H9 (cell line): Measurements from ENCODE around the gene SH3TC2. TPM values are rescaled to one million over a fixed set of nuclear protein-coding genes. Genes with fewer than 3 reads are reported as not detected.

Source experiments
- DNase-seq: peaks from one replicate; pipeline ENCODE4 v3.0.0-alpha.2; 2017
- H2AFZ ChIP-seq: one replicate; pipeline ENCODE4 v1.6.1; 2013; ENCODE audit warnings: mild to moderate bottlenecking, low read length, control low read depth, moderate library complexity
- H2AK5ac ChIP-seq: 2 replicates; pipeline ENCODE4 v1.6.1; 2013; ENCODE audit warnings: low read length, control low read depth, mixed read lengths; ENCODE audit not compliant: insufficient read length
- H2BK120ac ChIP-seq: one replicate; pipeline ENCODE4 v1.6.1; 2013; ENCODE audit warnings: low read depth, mild to moderate bottlenecking, low read length, control low read depth, inconsistent platforms; ENCODE audit not compliant: poor library complexity, severe bottlenecking
- H2BK12ac ChIP-seq: 2 replicates; pipeline ENCODE4 v1.6.1; 2013; ENCODE audit warnings: low read length, control low read depth, mixed read lengths, low read depth; ENCODE audit not compliant: insufficient read length
- H2BK15ac ChIP-seq: 2 replicates; pipeline ENCODE4 v1.6.1; 2013; ENCODE audit warnings: low read depth, low read length, control low read depth
- H2BK20ac ChIP-seq: one replicate; pipeline ENCODE4 v1.6.1; 2013; ENCODE audit warnings: low read depth, mild to moderate bottlenecking, low read length, control low read depth, inconsistent platforms; ENCODE audit not compliant: poor library complexity, severe bottlenecking
- H2BK5ac ChIP-seq: 2 replicates; pipeline ENCODE4 v1.6.1; 2013; ENCODE audit warnings: low read length, control low read depth, mixed read lengths; ENCODE audit not compliant: insufficient read length
- H3K14ac ChIP-seq: 2 replicates; pipeline ENCODE4 v1.6.1; 2013; ENCODE audit warnings: low read length, control low read depth; ENCODE audit not compliant: insufficient read depth
- H3K18ac ChIP-seq: 2 replicates; pipeline ENCODE4 v1.6.1; 2013; ENCODE audit warnings: low read depth, mild to moderate bottlenecking, mixed read lengths, low read length, control low read depth; ENCODE audit not compliant: insufficient read length
- H3K23ac ChIP-seq: 2 replicates; pipeline ENCODE4 v1.6.1; 2013; ENCODE audit warnings: low read length, control low read depth, mixed read lengths, low read depth; ENCODE audit not compliant: insufficient read length
- H3K23me2 ChIP-seq: 2 replicates; pipeline ENCODE4 v1.6.1; 2013; ENCODE audit warnings: low read depth, mild to moderate bottlenecking, mixed read lengths, low read length, control low read depth; ENCODE audit not compliant: insufficient read length, poor library complexity, severe bottlenecking
- H3K27ac ChIP-seq: 2 replicates; pipeline ENCODE4 v1.5.1; 2013; ENCODE audit warnings: low read length, control low read depth, mixed read lengths, low read depth; ENCODE audit not compliant: insufficient read length
- H3K27me3 ChIP-seq: 2 replicates; pipeline ENCODE4 v1.6.1; 2013; ENCODE audit warnings: low read length, control low read depth, inconsistent platforms; ENCODE audit not compliant: insufficient read depth
- H3K4ac ChIP-seq: 2 replicates; pipeline ENCODE4 v1.6.1; 2013; ENCODE audit warnings: low read depth, mild to moderate bottlenecking, control low read depth, inconsistent platforms, low read length, moderate library complexity
- H3K4me1 ChIP-seq: 2 replicates; pipeline ENCODE4 v1.6.1; 2013; ENCODE audit warnings: low read length, control low read depth, inconsistent platforms; ENCODE audit not compliant: insufficient read depth
- H3K4me2 ChIP-seq: 2 replicates; pipeline ENCODE4 v1.6.1; 2013; ENCODE audit warnings: low read length, control low read depth, mixed read lengths; ENCODE audit not compliant: insufficient read length, insufficient read depth
- H3K56ac ChIP-seq: 2 replicates; pipeline ENCODE4 v1.6.1; 2013; ENCODE audit warnings: low read depth, mild to moderate bottlenecking, mixed read lengths, low read length, control low read depth; ENCODE audit not compliant: insufficient read length
- H3K79me1 ChIP-seq: 2 replicates; pipeline ENCODE4 v1.6.1; 2013; ENCODE audit warnings: low read depth, mild to moderate bottlenecking, moderate library complexity, low read length, control low read depth, inconsistent platforms; ENCODE audit not compliant: insufficient read depth, poor library complexity, severe bottlenecking
- H3K79me2 ChIP-seq: 2 replicates; pipeline ENCODE4 v1.6.1; 2013; ENCODE audit warnings: low read length, control low read depth, inconsistent platforms; ENCODE audit not compliant: insufficient read depth
- H3K9ac ChIP-seq: 2 replicates; pipeline ENCODE4 v1.6.1; 2013; ENCODE audit warnings: low read length, control low read depth, mixed read lengths; ENCODE audit not compliant: insufficient read length; ENCODE audit errors: extremely low read depth
- H3K9me3 ChIP-seq: one replicate; pipeline ENCODE4 v1.6.1; 2013; ENCODE audit warnings: low read depth, low read length, inconsistent platforms; ENCODE audit not compliant: control insufficient read depth
- H3T11ph ChIP-seq: one replicate; pipeline ENCODE4 v1.6.1; 2013; ENCODE audit warnings: mild to moderate bottlenecking, low read length, control low read depth, inconsistent platforms
- H4K20me1 ChIP-seq: one replicate; pipeline ENCODE4 v1.6.1; 2013; ENCODE audit not compliant: control insufficient read depth, insufficient read length, insufficient read depth
- H4K5ac ChIP-seq: 2 replicates; pipeline ENCODE4 v1.6.1; 2013; ENCODE audit warnings: low read depth, mild to moderate bottlenecking, mixed read lengths, low read length, control low read depth; ENCODE audit not compliant: insufficient read length
- H4K8ac ChIP-seq: replicated peaks from 2 replicates; pipeline ENCODE4 v1.6.1; 2013; ENCODE audit warnings: low read length, control low read depth, mixed read lengths, low read depth; ENCODE audit not compliant: insufficient read length
- H4K91ac ChIP-seq: 2 replicates; pipeline ENCODE4 v1.6.1; 2013; ENCODE audit warnings: low read depth, mild to moderate bottlenecking, moderate library complexity, mixed read lengths, low read length, control low read depth; ENCODE audit not compliant: insufficient read length
- H3K27ac Mint-ChIP-seq, 3 experiments: 2 replicates in 2 of 3; 3 replicates in 1 of 3; pipeline ENCODE4 v1.8.0; 2020 to 2021; ENCODE audit warnings: mixed read lengths in 3 of 3, mild to moderate bottlenecking in 1 of 3, moderate library complexity in 1 of 3
- H3K27me3 Mint-ChIP-seq: 2 replicates; pipeline ENCODE4 v1.8.0; 2021; ENCODE audit warnings: low read depth, mild to moderate bottlenecking, moderate library complexity, mixed read lengths
- H3K36me3 Mint-ChIP-seq, 3 experiments: 2 replicates in 2 of 3; 3 replicates in 1 of 3; pipeline ENCODE4 v1.8.0; 2020 to 2021; ENCODE audit warnings: low read depth in 3 of 3, mixed read lengths in 3 of 3; ENCODE audit not compliant: insufficient read depth in 1 of 3
- H3K4me1 Mint-ChIP-seq, 2 experiments: 2 replicates each; pipeline ENCODE4 v1.8.0; 2020; ENCODE audit warnings: mixed read lengths in 2 of 2
- H3K4me3 Mint-ChIP-seq, 2 experiments: 2 replicates in 1 of 2; 3 replicates in 1 of 2; pipeline ENCODE4 v1.8.0; 2020 to 2021; ENCODE audit warnings: mild to moderate bottlenecking in 2 of 2, mixed read lengths in 2 of 2, moderate library complexity in 1 of 2
- H3K9me3 Mint-ChIP-seq, 2 experiments: 2 replicates in 1 of 2; 3 replicates in 1 of 2; pipeline ENCODE4 v1.8.0; 2020; ENCODE audit warnings: mild to moderate bottlenecking in 2 of 2, mixed read lengths in 2 of 2, moderate library complexity in 1 of 2
- WGBS: extraction: QIAGEN DNeasy Blood & Tissue Kit; methylation state at CpG from one replicate; pipeline ENCODE4 v1.1.7; 2013; ENCODE audit warnings: missing lambda C conversion rate, low lambda C conversion rate, mixed read lengths; ENCODE audit not compliant: insufficient read length; ENCODE audit errors: extremely low coverage; 5-methylcytosine and 5-hydroxymethylcytosine counted together
- total RNA-seq: library from RNA; stranded (reverse); gene quantifications from 2 replicates; pipeline ENCODE4 v1.2.1, GENCODE V29; 2021
- TF ChIP-seq, protein P1 (sequence below): fragments of 200-600 bp; sonication (generic); conservative IDR thresholded peaks from 3 replicates; pipeline ENCODE4 v1.8.0; 2021; ENCODE audit warnings: antibody characterized with exemption, mild to moderate bottlenecking

The SH3TC2 gene
- total RNA-seq, 1 experiment from 2014 or later = not detected

- Histone ChIP-seq H2BK5ac (no peak overlapping the region), H4K8ac (no peak overlapping the region), H3K9me3 (no peaks in the 10 kb centered on the region), H3K4me2 (no peak overlapping the region), H2BK120ac (no peak overlapping the region), H3K4me1 (peaks cover 5% of the 10 kb centered on the region; the same call in 1 of the 2 replicates), H4K20me1 (no peaks in the 10 kb centered on the region), H4K91ac (no peak overlapping the region), H3K79me1 (no peaks in the 10 kb centered on the region), H3T11ph (no peak overlapping the region), H3K27me3 (no peaks in the 10 kb centered on the region), H2AK5ac (no peak overlapping the region), H2BK20ac (no peak overlapping the region), H3K4ac (no peak overlapping the region), H4K5ac (no peak overlapping the region), H3K14ac (no peak overlapping the region), H3K18ac (no peak overlapping the region), H2AFZ (no peak overlapping the region), H3K9ac (no peak overlapping the region), H3K23me2 (no peaks in the 10 kb centered on the region), H2BK15ac (no peak overlapping the region), H3K27ac (no peak overlapping the region), H3K23ac (no peak overlapping the region), H3K79me2 (no peaks in the 10 kb centered on the region), H3K56ac (no peak overlapping the region), H2BK12ac (no peak overlapping the region)
- Mint-ChIP-seq H3K4me3 (no peak overlapping the region), H3K27me3 (no peaks in the 10 kb centered on the region; the same call in 1 of the 2 replicates), H3K9me3 (no peaks in the 10 kb centered on the region), H3K36me3 (no peaks in the 10 kb centered on the region), H3K4me1 (peaks cover 15 to 17% of the 10 kb centered on the region in 2 experiments), H3K27ac (no peak overlapping the region)
- no peak for DNase-seq
- TF ChIP-seq, protein P1, sequence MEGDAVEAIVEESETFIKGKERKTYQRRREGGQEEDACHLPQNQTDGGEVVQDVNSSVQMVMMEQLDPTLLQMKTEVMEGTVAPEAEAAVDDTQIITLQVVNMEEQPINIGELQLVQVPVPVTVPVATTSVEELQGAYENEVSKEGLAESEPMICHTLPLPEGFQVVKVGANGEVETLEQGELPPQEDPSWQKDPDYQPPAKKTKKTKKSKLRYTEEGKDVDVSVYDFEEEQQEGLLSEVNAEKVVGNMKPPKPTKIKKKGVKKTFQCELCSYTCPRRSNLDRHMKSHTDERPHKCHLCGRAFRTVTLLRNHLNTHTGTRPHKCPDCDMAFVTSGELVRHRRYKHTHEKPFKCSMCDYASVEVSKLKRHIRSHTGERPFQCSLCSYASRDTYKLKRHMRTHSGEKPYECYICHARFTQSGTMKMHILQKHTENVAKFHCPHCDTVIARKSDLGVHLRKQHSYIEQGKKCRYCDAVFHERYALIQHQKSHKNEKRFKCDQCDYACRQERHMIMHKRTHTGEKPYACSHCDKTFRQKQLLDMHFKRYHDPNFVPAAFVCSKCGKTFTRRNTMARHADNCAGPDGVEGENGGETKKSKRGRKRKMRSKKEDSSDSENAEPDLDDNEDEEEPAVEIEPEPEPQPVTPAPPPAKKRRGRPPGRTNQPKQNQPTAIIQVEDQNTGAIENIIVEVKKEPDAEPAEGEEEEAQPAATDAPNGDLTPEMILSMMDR = no peak
- WGBS = no CpG with 5 or more reads among the region's 3 CpGs
These were observed 92.0 kb downstream of the SH3TC2 start for GRCh38 chr5:148970876-148971275.
